RWPE2 (cell line): ENCODE data around the gene CLEC12A.

Source experiments
- ATAC-seq: fragments of 200-7000 bp; cut with Tn5 transposase; 3 replicates; pipeline ENCODE4 v1.9.1; 2021; ENCODE audit warnings: low read depth
- DNase-seq: peaks from one replicate; pipeline ENCODE4 v3.0.0-alpha.2; 2020; ENCODE audit warnings: low spot score
- H3K27ac ChIP-seq: fragments of 450-650 bp; 2 replicates; pipeline ENCODE4 v1.5.1; 2017; ENCODE audit warnings: mild to moderate bottlenecking; ENCODE audit not compliant: poor library complexity, severe bottlenecking
- H3K27me3 ChIP-seq: fragments of 250-450 bp; sonication (Bioruptor Pico); 2 replicates; pipeline ENCODE4 v1.5.1; 2021; ENCODE audit warnings: mild to moderate bottlenecking, moderate library complexity; ENCODE audit not compliant: insufficient read depth, poor library complexity, severe bottlenecking
- H3K36me3 ChIP-seq: fragments of 250-450 bp; sonication (Bioruptor Pico); 2 replicates; pipeline ENCODE4 v1.5.1; 2020; ENCODE audit warnings: low read depth, mild to moderate bottlenecking, moderate library complexity
- H3K4me1 ChIP-seq: fragments of 250-450 bp; sonication (Bioruptor Pico); 2 replicates; pipeline ENCODE4 v1.5.1; 2021; ENCODE audit warnings: mild to moderate bottlenecking, moderate library complexity; ENCODE audit not compliant: insufficient read depth, poor library complexity, severe bottlenecking
- H3K4me3 ChIP-seq: fragments of 250-450 bp; sonication (Bioruptor Pico); 2 replicates; pipeline ENCODE4 v1.5.1; 2021; ENCODE audit warnings: mild to moderate bottlenecking, moderate library complexity; ENCODE audit not compliant: severe bottlenecking
- H3K9me3 ChIP-seq: fragments of 250-450 bp; sonication (Bioruptor Pico); 2 replicates; pipeline ENCODE4 v1.5.1; 2021; ENCODE audit warnings: mild to moderate bottlenecking, moderate library complexity; ENCODE audit not compliant: severe bottlenecking
- TF ChIP-seq, protein P1 (sequence below): fragments of 450-650 bp; IDR thresholded peaks from one replicate; pipeline ENCODE4 v1.5.1; 2017; ENCODE audit warnings: mild to moderate bottlenecking, moderate library complexity; ENCODE audit not compliant: poor library complexity, severe bottlenecking

Gene CLEC12A

DNA sequence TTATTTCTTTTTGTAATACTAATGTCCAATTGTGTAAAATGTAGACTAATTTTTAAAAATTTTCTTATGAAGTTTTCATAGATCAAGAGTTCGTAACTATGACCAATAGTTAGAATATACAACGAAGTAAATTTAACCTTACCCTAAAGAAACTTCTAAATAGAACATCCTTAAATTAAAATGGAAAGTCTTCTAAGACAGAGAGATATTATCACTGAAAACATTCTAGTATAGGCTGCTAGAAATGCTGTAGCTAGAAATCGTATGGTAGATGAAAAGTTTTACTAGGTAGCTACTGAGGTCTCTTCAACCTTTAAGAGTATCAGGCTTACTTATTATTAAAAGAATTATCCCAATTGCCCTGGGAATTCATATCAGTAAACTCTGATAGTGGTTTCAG lies 40.0 kb upstream of the CLEC12A start:
- no peaks in the 10 kb centered on the region for H3K36me3 ChIP-seq
- H3K4me1 ChIP-seq, result no peaks in the 10 kb centered on the region
- H3K9me3 ChIP-seq, result no peaks in the 10 kb centered on the region
- ATAC-seq (no peak), DNase-seq (no peak)
- no peak overlapping the region for H3K4me3 ChIP-seq
- no peaks in the 10 kb centered on the region for H3K27me3 ChIP-seq
- TF ChIP-seq, protein P1, sequence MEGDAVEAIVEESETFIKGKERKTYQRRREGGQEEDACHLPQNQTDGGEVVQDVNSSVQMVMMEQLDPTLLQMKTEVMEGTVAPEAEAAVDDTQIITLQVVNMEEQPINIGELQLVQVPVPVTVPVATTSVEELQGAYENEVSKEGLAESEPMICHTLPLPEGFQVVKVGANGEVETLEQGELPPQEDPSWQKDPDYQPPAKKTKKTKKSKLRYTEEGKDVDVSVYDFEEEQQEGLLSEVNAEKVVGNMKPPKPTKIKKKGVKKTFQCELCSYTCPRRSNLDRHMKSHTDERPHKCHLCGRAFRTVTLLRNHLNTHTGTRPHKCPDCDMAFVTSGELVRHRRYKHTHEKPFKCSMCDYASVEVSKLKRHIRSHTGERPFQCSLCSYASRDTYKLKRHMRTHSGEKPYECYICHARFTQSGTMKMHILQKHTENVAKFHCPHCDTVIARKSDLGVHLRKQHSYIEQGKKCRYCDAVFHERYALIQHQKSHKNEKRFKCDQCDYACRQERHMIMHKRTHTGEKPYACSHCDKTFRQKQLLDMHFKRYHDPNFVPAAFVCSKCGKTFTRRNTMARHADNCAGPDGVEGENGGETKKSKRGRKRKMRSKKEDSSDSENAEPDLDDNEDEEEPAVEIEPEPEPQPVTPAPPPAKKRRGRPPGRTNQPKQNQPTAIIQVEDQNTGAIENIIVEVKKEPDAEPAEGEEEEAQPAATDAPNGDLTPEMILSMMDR, result no peak
- no peak overlapping the region for H3K27ac ChIP-seq

DNA sequence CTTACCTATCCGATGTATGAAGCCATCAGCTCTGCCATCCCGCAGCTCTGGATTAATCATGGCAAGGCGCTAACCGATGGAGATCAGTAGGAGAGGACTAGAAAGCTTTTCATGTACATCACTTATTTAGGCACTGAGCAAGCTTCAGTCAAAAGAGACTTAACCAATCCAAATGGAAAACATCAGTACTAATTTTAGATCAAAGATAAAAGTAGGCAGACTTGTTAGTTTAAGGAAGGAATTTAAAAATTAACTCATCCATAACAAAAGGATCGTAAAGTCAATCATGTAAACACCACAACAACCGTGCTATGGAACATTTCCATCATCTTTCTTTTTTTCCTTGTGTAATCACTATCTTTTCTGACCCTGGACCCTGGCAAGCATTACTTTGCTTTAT lies 38.9 kb upstream of the CLEC12A start, which contains the start of gene CLEC2A:
CLEC2A (minus strand) TSS at position 101 of the 400 bp plus-strand sequence; CDS start at position 60, 41 bp downstream.
- H3K4me1 ChIP-seq, result no peaks in the 10 kb centered on the region
- H3K9me3 ChIP-seq, result no peaks in the 10 kb centered on the region
- H3K36me3 ChIP-seq, result no peaks in the 10 kb centered on the region
- ATAC-seq (no peak), DNase-seq (no peak)
- no peaks in the 10 kb centered on the region for H3K27me3 ChIP-seq
- TF ChIP-seq, protein P1, result no peak
- no peak within 1 kb of the TSS for H3K27ac ChIP-seq
- no peak within 1 kb of the TSS for H3K4me3 ChIP-seq

DNA sequence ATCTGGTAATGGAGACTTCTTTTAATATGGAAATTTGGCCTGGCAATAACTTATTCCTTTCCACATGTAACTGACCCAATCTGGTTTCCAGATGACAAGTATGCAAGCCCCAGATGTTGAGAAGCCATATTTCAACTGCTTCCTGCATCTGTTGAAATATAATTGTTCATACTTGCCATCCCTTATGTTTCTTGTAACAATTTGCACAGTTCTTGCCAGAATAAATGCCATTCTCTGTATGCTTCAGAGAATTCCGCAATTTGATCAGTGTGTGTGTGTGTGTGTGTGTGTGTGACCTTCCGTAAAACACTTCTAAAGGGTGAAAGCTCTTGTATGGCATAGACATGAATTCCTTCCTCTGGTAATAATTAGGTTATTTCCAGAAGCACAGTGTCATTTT lies 37.3 kb upstream of the CLEC12A start:
- no peak for DNase-seq
- no peaks in the 10 kb centered on the region for H3K36me3 ChIP-seq
- no peak overlapping the region for H3K4me3 ChIP-seq
- no peaks in the 10 kb centered on the region for H3K9me3 ChIP-seq
- no peaks in the 10 kb centered on the region for H3K4me1 ChIP-seq
- TF ChIP-seq, protein P1, result no peak
- H3K27me3 ChIP-seq, result no peaks in the 10 kb centered on the region
- no peak overlapping the region for H3K27ac ChIP-seq
- no peak for ATAC-seq

DNA sequence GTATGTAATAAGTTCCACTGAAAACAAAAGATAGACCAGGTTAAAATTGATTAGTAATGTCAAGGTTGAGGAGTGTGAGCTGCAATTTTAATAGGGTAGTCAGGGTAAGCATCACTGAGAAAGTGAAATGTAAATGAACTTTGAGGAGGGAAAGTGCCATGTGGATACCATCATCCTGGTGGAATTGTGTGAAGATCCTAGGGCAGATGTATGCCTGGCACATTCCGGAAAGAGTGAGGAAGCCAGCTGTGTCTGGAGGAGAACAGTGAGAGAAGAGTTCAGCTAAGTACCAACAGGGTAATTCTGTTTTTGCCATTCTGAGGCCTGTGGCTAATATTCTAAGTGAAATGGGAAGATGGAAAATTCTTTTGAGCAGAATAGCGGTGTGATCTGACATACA lies 36.2 kb upstream of the CLEC12A start:
- ATAC-seq (no peak), DNase-seq (no peak)
- Histone ChIP-seq H3K4me1 (no peaks in the 10 kb centered on the region), H3K27ac (no peak overlapping the region), H3K9me3 (no peaks in the 10 kb centered on the region), H3K36me3 (no peaks in the 10 kb centered on the region), H3K27me3 (no peaks in the 10 kb centered on the region), H3K4me3 (no peak overlapping the region)
- TF ChIP-seq, protein P1, result no peak

DNA sequence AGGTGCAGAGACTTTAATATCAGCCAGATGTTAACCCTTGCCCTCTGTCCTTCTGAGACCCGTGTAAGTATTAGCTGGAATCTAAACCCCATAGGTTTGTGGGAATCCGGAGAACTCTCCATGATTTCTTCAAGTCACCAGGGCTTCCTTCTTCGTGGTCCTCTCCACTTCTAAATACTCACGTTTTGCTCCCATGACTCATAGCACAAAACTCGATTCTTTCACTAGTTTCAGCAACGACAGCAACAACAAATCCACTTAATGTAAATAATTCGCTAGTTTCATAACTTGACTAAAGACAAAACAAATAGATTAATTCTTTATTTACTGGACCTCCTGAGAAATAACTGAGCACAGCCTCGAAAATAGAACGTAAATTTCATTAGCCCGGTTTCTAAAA lies 34.6 kb upstream of the CLEC12A start:
- no peak for ATAC-seq
- Histone ChIP-seq H3K4me3 (no peak overlapping the region), H3K36me3 (no peaks in the 10 kb centered on the region), H3K27ac (no peak overlapping the region), H3K27me3 (no peaks in the 10 kb centered on the region), H3K4me1 (no peaks in the 10 kb centered on the region), H3K9me3 (no peaks in the 10 kb centered on the region)
- no peak for DNase-seq
- TF ChIP-seq, protein P1, result no peak
